HTR-8/SVneo (cell line): Measurements from ENCODE around the gene SMAP2.
"Not testable (repeated sequence)": the region's sequence is repeated elsewhere in the genome, so short reads cannot be mapped to it uniquely, and the experiment has no call there.

Experiments used
- DNase-seq: peaks from one replicate; pipeline ENCODE4 v3.0.0; 2011; ENCODE audit warnings: low spot score, mixed read lengths; ENCODE audit not compliant: insufficient read length
- FAIRE-seq: peaks from 2 replicates; lab custom pipeline; 2011; peaks lifted over from hg19 to GRCh38; lab: Jason Lieb, UNC

SMAP2 gene

DNA sequence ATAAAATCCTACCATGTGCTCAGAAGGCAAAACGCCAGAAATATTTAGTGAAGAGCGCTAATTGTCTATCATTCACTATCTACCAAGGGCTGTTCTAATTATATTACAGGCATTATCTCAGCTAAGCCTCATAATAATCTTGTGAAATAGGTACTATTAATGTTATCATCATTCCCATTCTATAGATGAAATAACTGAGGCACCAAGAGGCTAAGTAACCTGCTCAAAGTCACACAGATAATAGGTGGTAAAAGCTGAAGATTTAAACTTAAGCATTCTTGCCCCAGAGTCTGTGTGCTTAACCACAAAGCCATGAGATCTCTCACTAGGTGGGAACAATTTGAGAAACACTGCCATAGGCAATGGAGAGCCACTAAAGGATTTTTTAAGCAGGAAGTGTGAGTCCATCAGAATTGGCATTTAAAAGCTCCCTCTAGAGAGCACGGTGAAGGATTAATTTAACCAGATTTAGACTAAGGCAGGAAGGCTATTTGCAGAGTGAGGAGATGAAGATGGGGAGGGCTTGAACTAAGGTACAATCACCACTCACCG, 1.7 kb upstream of the SMAP2 start:
- no peak for DNase-seq
- FAIRE-seq = no peak

DNA sequence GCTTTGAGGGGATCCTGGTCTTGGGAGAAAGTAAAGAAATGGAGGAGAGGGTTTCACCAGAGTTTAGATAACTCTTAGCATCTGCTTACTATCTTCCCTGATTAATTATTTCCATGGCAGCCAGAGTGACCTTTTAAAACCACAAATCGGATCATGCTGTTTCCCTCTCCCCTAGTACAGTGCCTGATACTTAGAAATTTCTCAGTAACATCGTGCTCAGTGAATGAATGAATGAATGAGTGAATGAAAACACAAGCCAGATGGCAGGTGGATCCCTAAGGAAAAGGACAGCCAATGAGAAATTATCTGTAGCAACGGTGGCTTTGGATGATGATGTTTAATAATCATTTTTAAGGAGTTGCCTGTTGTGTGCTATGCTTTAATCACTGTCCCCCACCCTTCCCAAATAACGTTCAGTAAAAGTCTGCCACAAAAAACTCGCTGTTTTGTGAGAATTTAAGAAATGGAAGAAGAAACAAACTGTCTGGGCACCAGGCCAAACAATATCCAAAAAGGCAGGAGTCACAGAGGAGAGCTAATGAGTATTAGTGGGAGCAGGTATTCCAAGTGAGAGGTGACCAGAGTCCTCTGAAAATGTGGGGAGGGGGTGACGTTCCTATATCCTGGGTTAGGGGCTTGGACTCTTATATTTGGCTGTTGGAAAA, 737 bp upstream of the SMAP2 start:
- DNase-seq = no peak

DNA sequence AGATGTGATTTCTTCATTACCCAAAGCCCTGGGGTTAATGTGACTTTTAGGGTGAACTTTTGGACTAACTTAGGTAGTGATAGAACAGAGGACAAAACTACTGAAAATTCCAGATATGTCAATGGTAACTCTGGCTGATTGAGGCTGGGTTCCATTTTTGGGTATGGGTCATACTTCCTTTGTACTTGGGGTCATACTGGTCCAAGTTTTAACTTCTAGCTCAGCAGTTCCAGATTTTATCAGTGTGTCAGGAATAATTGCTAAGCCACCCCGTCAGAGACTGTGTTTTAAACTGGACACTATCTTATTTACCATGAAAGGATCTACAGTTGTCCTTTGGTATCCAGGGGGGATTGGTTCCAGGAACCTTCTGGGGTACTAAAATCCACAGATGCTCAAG, 4.0 kb downstream of the SMAP2 start:
- DNase-seq = no peak
- no peak for FAIRE-seq

More for the DNA sequence above, 737 bp upstream of the SMAP2 start:
- no peak for FAIRE-seq

DNA sequence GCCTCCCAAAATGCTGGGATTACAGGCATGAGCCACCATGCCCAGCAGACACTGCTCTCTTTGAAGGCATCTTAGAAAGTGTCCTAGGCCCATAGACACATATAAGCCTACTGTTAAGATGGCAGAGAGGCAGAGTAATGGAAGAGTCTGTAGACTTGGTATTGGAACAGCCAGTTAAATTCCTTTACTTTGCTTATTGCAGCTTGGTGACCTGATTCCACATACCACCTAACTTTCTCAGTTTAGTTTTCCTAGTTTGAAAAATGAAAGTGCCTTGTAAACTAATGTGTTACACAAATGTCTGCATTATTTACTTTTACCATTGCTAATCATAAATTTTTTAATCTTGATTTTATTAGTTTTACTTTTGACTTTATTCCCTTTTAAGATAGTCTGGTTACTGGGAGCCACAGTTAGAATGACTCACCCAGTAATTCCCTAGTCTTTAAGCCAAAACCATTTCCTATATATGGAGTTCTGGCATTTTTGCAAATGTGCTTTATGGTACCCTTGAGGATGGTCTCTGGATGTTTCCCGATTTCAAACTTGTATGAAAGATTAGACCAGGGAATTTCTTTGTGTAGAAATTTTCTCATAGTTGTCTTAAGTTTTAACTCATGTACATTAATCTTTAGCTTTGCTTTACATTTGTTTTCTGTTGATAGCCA, 6.4 kb downstream of the SMAP2 start:
- peak; percentile 14 for DNase-seq
- no peak for FAIRE-seq

DNA sequence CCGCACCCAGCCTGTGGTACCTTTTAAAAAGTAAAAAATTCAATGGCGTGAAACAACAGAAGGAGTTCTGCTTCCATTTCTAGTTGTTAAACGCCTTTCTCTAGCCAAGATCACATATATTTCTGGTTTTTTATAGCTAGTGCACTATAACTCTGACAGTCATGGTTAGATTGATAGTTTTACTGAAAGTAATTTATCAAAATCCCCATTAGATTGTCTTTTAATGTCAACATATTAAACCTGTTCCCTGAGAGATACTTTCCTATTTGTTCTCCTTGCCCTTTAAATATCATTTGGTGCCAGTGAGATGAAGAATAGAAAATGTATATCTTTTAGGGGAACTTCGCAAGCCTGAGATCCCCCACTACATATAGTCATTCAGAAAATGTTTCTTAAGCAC, 7.3 kb downstream of the SMAP2 start:
- FAIRE-seq = no peak

DNA sequence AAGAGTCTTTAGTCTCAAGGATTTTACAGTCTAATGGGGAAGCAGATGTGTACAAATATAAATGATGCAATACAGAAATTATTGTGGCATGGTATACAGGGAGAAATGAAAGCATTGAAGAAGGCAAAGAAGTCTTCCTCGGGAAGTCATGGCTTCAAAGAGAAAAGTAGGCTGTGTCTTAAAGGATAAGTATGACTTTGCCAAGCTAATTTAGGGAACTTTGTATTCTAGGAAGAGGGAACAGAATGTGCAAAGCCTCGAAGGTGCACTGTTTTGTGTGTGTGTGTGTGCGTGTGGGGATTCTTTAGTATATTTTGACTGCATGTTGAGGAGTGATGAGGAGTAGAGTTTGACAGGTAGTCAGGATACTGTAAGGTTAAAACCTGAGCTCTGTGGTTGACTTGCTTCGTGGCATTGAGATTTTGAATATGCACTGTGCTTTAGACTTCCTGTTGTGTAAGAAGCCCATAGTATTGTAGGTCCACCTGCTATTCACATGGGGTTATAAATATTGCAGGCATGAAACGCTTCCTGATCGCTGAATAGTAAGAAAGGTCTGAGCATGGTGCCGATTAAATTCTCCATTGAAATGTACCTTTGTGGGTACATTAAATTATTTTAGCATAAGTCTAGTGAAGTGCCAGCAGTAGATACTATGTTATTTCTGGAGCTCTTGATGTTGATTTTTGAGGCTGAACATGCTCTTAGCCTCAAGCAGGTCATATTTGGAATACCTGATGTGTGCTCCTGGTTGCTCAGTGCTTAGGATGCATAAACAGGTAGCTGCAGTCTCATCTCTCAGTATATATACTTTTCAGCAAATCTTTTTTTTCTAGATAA, 8.0 kb downstream of the SMAP2 start:
- FAIRE-seq = no peak
- DNase-seq = no peak

More for the DNA sequence above, 7.3 kb downstream of the SMAP2 start:
- no peak for DNase-seq

DNA sequence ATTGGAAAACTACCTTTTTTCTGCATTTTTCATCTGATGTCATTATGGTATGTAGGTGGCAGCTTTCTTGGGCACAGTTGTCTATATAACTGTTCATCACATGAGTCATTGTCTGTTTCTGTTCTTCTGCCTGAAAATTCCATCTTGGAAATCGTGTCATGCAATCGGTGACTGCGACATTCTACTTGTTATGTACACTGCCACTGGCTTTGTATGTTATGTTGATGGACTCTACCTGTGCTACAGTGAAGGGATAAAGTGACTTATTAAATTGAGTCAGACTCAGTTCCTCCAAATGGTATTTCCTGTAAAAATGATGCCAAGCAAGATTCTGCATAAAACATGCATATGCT, 8.6 kb downstream of the SMAP2 start:
- no peak for DNase-seq
- no peak for FAIRE-seq

DNA sequence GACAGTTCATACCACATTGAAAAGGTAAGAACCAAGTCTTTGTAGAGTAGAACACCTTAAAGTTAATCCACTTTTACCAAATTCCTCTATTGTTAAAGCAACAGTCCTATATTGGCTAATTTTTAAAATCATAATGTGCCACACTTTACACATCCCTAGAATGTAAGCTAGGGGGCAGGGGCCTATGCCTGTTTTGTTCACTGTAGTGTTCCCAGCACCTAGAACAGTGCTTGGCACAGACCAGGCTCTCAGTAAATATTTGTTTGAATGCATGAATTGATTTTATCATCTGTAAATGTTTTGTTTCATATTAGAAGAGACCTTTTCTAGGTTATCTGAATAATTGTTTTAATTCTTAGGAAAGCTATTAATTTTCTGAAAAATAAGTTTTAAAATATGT, 9.1 kb downstream of the SMAP2 start:
- no peak for FAIRE-seq
- DNase-seq = no peak

DNA sequence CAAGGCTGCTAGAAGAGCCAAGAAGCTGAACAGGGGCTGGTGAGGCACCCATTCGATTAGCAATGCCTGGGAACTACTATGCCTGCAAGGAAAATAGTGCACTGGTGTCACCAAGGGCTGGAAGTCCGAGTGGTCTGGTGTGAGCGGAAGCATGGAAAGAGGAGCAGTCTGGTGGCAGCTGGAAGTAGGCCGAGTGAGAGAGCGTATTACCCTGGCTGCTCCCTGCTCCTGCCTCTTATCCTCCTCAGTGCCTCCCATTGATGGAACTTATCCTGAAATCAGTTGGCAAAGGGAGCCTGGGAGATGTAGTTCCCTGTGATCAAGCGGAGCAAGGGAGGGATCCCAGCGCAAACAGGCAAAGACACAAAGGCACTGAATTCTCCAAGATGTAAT, 9.6 kb downstream of the SMAP2 start:
- FAIRE-seq (no peak), DNase-seq (no peak)

DNA sequence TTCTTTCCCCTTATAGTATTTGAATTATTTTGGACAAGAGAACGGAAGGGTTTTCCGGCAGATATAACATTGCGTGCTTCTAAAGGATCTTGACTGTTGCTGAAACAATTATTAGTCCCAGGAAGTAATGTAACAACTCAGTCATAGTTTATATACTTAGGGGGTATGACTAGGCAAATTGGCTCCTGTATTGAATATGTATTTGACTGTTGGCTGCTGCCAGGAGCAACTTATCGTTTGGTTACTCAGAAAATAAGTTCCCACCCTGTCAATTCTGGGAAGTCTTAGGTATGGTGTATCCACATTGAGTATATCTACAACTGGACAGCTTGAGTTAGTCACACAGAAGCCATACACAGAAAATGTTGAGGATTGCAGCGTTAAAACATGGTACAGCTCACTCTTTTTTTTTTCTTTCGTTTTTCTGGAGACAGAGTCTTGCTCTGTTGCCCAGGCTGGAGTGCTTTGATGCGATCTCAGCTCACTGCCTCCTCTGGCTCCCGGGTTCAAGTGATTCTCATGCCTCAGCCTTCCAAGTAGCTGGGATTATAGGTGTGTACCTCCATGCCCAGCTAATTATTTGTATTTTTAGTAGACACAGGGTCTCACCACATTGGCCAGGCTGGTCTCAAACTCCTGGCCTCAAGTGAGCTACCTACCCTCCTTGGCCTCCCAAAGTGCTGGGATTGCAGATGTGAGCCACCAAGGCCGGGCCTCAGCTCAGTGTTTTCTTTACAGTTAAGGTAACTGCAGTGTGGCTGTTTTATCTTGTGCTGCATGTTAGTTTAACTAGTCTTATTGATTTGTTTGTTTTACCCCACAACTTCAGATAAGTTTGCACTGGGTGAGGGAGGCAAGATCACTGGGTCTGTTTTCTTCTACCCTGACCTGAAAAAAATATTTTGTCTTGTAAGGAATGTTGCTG, 10.2 kb downstream of the SMAP2 start:
- FAIRE-seq = no peak
- no peak for DNase-seq

DNA sequence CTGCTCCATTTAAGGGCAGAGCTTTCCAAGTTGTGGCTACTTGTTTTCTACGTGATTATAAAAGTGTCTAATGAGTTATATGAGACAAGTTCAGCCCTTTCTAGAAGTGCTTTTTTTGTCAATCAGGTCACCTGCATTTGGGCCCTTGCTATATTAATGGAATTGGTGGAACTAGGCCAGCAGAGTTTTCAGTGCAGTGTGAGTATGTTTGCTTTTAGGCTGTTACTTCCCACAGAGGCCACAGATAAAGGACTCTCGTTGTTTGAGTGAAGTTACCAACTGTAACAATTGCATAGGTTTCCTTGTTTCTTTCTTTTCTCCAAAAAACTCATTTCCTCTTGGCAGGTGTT, 10.9 kb downstream of the SMAP2 start:
- FAIRE-seq = no peak
- no peak for DNase-seq

DNA sequence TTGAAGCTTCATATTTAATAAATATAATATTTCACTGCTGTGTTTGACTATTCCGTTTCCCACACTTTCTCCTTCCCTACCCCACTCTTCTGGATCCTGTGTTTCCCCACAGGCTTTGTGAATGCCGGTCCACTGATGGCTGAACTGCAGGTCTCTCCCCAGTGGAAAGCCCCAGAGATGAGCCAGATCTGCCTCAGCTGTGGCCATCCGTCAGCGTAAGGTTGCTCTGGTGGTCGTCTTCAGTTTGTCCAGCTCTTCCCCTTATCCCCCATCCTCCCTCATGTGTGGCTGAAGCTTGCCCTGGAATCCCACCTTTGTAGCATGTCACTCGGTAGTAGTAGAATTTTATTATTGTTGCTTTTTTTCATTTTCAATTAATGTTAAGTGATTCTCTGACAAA, 11.4 kb downstream of the SMAP2 start:
- DNase-seq (no peak), FAIRE-seq (no peak)

DNA sequence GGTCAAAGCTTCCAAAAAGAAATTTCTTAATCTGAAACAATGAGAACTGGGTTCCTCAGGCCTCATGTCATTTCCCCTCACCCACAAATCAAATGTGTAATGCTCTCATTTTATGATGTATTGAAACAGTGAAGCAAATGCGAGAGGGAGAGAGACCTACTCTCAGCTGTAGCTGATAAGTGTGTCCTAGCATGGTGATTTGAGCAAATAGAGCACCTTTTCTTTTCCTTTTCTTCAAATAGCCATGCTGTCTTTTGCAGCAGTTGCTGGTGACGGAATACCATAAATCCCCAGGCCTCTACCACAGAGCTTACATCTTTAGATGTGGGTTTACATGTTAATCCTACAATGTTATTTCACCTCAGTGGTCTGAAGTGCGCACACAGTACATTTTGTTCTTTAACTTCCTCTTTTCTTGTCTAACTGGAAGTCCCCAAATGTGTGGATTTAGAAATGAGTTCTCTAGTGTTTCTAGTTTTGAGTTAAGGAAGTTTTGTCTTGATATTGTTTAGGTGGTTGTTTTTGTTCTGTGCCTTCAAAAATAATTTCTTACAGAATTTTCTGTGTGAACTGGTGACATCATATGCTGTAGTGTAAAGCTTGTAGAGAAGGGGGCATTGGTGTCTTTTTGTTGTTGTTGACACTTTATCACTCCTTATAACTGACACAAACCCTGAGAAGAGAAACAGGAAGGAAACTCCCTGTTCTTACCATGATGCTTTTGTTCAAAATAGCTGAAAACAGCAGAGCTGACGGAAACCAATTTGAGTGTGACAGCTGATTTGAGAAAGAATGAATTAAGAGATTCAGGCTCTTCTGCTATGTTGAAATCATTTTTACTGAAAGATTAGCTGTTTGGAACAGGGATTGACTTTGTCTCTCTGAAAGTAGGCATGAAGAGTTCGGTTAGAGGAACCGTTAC, 12.2 kb downstream of the SMAP2 start:
- no peak for FAIRE-seq
- DNase-seq = no peak

DNA sequence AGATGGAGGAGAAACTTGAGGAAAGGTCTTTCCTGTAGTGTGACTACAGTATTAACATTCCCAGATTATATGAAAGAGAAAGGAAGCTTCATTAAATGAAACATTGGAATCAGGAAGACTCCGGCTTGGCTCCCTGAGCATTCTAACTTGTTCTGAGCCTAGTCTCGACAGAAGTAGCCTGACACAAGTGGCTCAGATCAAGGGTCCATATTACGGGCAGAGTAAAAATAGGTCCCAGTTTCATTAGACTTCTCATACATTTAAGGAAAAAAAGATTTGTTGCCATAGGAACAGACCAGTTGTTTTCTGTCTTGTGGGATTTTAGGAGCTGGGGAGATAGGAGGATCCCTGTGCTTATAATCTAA, 12.8 kb downstream of the SMAP2 start:
- DNase-seq = no peak
- no peak for FAIRE-seq

DNA sequence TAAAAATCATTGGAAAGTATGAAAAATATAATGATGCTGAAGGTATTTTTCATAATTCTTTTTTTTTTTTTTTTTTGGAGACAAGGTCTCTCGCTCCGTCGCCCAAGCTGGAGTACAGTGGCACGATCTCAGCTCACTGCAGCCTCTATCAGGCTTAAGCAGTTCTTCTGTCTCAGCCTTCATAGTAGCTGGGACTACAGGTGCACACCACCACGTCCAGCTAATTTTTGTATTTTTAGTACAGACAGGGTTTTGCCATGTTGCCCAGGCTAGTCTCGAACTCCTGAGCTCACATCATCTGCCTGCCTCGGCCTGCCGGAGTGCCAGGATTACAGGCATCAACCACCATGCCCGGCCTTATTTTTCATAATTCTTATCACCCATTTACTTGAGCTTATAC, 13.3 kb downstream of the SMAP2 start:
- FAIRE-seq = no peak
- DNase-seq = no peak

DNA sequence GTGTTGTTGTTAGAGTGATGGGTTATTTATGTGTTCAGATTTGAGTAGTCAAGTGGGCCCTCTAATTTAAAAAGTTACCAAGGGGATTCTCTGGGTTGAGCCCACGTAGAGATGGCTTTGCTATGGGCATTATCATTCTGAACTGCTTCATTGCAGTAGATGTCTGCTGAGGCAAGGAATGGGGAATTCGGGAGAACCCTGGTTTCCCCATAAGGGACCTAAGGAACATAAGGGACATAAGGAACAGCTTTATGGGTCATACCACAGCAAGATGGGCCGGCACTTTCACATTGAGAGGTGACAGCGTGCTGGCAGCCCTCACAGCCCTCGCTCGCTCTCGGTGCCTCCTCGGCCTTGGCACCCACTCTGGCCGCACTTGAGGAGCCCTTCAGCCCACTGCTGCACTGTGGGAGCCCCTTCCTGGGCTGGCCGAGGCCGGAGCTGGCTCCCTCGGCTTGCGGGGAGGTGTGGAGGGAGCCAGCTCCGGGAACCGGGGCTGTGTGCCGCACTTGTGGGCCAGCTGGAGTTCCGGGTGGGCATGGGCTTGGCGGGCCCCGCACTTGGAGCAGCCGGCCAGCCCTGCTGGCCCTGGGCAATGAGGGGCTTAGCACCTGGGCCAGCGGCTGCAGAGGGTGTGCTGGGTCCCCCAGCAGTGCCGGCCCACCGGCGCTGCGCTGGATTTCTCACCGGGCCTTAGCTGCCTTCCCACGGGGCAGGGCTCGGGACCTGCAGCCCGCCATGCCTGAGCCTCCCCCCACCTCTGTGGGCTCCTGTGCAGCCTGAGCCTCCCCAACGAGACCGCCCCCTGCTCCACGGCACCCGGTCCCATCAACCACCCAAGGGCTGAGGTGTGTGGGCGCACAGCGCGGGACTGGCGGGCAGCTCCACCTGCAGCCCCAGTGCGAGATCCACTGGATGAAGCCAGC, 14.1 kb downstream of the SMAP2 start:
- not testable (repeated sequence) for FAIRE-seq, DNase-seq

DNA sequence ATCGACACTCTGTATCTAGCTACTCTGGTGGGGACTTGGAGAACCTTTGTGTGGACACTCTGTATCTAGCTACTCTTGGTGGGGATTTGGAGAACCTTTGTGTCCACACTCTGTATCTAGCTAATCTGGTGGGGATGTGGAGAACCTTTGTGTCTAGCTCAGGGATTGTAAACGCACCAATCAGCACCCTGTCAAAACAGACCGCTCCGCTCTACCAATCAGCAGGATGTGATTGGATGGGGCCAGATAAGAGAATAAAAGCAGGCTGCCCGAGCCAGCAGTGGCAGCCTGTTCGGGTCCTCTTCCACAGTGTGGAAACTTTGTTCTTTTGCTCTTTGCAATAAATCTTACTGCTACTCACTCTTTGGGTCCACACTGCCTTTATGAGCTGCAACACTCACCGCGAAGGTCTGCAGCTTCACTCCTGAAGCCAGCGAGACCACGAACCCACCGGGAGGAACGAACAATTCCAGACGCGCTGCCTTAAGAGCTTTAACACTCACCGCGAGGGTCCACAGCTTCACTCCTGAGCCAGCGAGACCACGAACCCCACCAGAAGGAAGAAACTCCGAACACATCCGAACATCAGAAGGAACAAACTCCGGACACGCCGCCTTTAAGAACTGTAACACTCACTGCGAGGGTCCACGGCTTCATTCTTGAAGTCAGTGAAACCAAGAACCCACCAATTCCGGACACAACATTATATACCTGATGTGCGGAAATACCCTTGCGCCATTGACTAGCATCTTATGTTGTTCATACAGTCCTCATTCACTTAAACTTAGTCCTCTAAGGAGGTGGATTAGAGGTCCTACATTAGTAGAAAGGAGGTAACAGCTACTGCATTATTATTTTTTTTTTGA, 15.2 kb downstream of the SMAP2 start:
- DNase-seq, FAIRE-seq: not testable (repeated sequence)
